Naive thymus-derived CD4-positive, alpha-beta T cell (primary cell): Measurements from ENCODE around the gene CCDC136. TPM values are rescaled to one million over a fixed set of nuclear protein-coding genes. Genes with fewer than 3 reads are reported as not detected.

ENCODE experiments used
- ATAC-seq: fragments of 150-1000 bp; cut with Tn5 transposase; 2 replicates; pipeline ENCODE4 v1.10.0; 2021; ENCODE audit warnings: mild to moderate bottlenecking, moderate library complexity
- CTCF ChIA-PET: fragments of 350-600 bp; sonication (Branson Sonifier 250); formaldehyde crosslinking; loops from one replicate; lab custom pipeline; 2021; ENCODE audit warnings: antibody characterized with exemption; lab: Charles Lee
- POLR2A ChIA-PET: fragments of 350-600 bp; sonication (Branson Sonifier 250); formaldehyde crosslinking; loops from one replicate; lab custom pipeline; 2021; ENCODE audit warnings: antibody characterized with exemption, inconsistent platforms; lab: Charles Lee
- DNase-seq, 9 donors: peaks; one replicate each; pipeline versions ENCODE4 v3.0.0 to v3.0.0-alpha.2; 2020 to 2022; ENCODE audit warnings: mixed read lengths in 1 of 9
- H3K27ac ChIP-seq: one replicate; pipeline ENCODE4 v1.7.0; 2013; ENCODE audit warnings: mild to moderate bottlenecking, low read depth, low read length, moderate library complexity
- H3K27me3 ChIP-seq, 2 donors: one replicate each; pipeline ENCODE4 v1.7.0; 2013; ENCODE audit warnings: low read length in 2 of 2, mild to moderate bottlenecking in 2 of 2, moderate library complexity in 2 of 2; ENCODE audit not compliant: control insufficient read depth in 2 of 2, insufficient read depth in 2 of 2
- H3K36me3 ChIP-seq, 3 experiments: 1 replicate in 2 of 3; 2 replicates in 1 of 3; pipeline ENCODE4 v1.7.0; 2013; ENCODE audit warnings: low read length in 3 of 3, mild to moderate bottlenecking in 3 of 3, moderate library complexity in 1 of 3; ENCODE audit not compliant: insufficient read depth in 3 of 3, control insufficient read depth in 2 of 3
- H3K4me1 ChIP-seq, 2 donors: one replicate each; pipeline ENCODE4 v1.7.0; 2013; ENCODE audit warnings: low read length in 2 of 2, mild to moderate bottlenecking in 2 of 2, moderate library complexity in 1 of 2; ENCODE audit not compliant: control insufficient read depth in 2 of 2, insufficient read depth in 2 of 2
- H3K4me3 ChIP-seq: 2 replicates; pipeline ENCODE4 v1.7.0; 2013; ENCODE audit warnings: mild to moderate bottlenecking, low read length
- H3K9me3 ChIP-seq, 3 experiments: 1 replicate in 2 of 3; 2 replicates in 1 of 3; pipeline ENCODE4 v1.7.0; 2013; ENCODE audit warnings: low read length in 3 of 3; ENCODE audit not compliant: control insufficient read depth in 2 of 3
- H3K27ac Mint-ChIP-seq, 9 donors: one replicate each; pipeline ENCODE4 v1.8.0; 2020 to 2022; ENCODE audit warnings: mixed read lengths in 9 of 9, mild to moderate bottlenecking in 8 of 9, moderate library complexity in 5 of 9, inconsistent platforms in 2 of 9
- H3K27me3 Mint-ChIP-seq, 5 donors: one replicate each; pipeline ENCODE4 v1.8.0; 2021 to 2022; ENCODE audit warnings: mixed read lengths in 5 of 5, mild to moderate bottlenecking in 1 of 5
- H3K36me3 Mint-ChIP-seq, 5 donors: one replicate each; pipeline ENCODE4 v1.8.0; 2020 to 2022; ENCODE audit warnings: mixed read lengths in 5 of 5, mild to moderate bottlenecking in 3 of 5, inconsistent platforms in 1 of 5
- H3K4me1 Mint-ChIP-seq, 7 donors: one replicate each; pipeline ENCODE4 v1.8.0; 2020 to 2022; ENCODE audit warnings: mixed read lengths in 7 of 7, mild to moderate bottlenecking in 3 of 7, inconsistent platforms in 1 of 7
- H3K4me3 Mint-ChIP-seq, 10 donors: one replicate each; pipeline ENCODE4 v1.8.0; 2020 to 2022; ENCODE audit warnings: mild to moderate bottlenecking in 10 of 10, mixed read lengths in 10 of 10, moderate library complexity in 6 of 10, inconsistent platforms in 2 of 10
- H3K9me3 Mint-ChIP-seq, 11 donors: one replicate each; pipeline ENCODE4 v1.8.0; 2020 to 2022; ENCODE audit warnings: mixed read lengths in 11 of 11, mild to moderate bottlenecking in 4 of 11, inconsistent platforms in 1 of 11, moderate library complexity in 1 of 11
- intact Hi-C, 2 donors: fragments of 100-400 bp; cut with micrococcal nuclease; formaldehyde crosslinking; loops; one replicate each; pipeline ENCODE4 v1.15.1; 2023
- polyA plus RNA-seq, 2 donors: library from polyadenylated mRNA; unstranded; fragments of 300-500 nt; fragmentation: Illumina TruSeq; gene quantifications; one replicate each; pipeline ENCODE4 v1.2.3, GENCODE V29; 2021
- total RNA-seq, 6 experiments: library from RNA in 5 of 6; stranded (reverse) in 5 of 6; gene quantifications; 1 replicate in 5 of 6; 2 replicates in 1 of 6; pipeline ENCODE4 v1.2.3 and lab custom pipeline; 2021 to 2026

CCDC136 gene
- total and polyA plus RNA-seq, 7 experiments from 2014 or later, result 0.70 to 14.0 (median 7.2) TPM

- Mint-ChIP-seq H3K4me1 (peaks cover 6 to 34% (median 29%) of the 10 kb centered on the region in 7 donors), H3K36me3 (peaks cover 0 to 29% (median 8%) of the 10 kb centered on the region in 5 donors), H3K9me3 (no peaks in the 10 kb centered on the region), H3K27ac (no peak overlapping the region), H3K4me3 (no peak overlapping the region), H3K27me3 (no peaks in the 10 kb centered on the region)
- Histone ChIP-seq H3K4me3 (no peak overlapping the region), H3K27me3 (no peaks in the 10 kb centered on the region), H3K4me1 (no peaks in the 10 kb centered on the region), H3K36me3 (peaks cover 0 to 26% (median 7%) of the 10 kb centered on the region in 3 experiments), H3K27ac (no peak overlapping the region), H3K9me3 (no peaks in the 10 kb centered on the region)
- no peak for ATAC-seq
- POLR2A ChIA-PET, result interaction anchor here (1.2 to 1.8 kb wide), 2 partner anchors 8 to 9 kb away, joined by 4 to 11 read pairs; partner anchors contain the start of gene CALU
- CTCF ChIA-PET, result no interaction called here
- intact Hi-C loops, result no loop called here
- DNase-seq, result no peak
Measured at GRCh38 chr7:128747327-128748079, 44.3 kb upstream of the CCDC136 start.

GRCh38 chr7:128752251-128752650 lies 39.5 kb upstream of the CCDC136 start:
- no peaks in the 10 kb centered on the region for H3K9me3 Mint-ChIP-seq
- POLR2A ChIA-PET, result no interaction called here
- no peak overlapping the region for H3K27ac Mint-ChIP-seq
- ATAC-seq (no peak), DNase-seq (no peak)
- CTCF ChIA-PET, result no interaction called here
- H3K27ac ChIP-seq, result no peak overlapping the region
- H3K27me3 Mint-ChIP-seq, result no peaks in the 10 kb centered on the region
- H3K4me3 ChIP-seq, result no peak overlapping the region
- no peaks in the 10 kb centered on the region for H3K9me3 ChIP-seq
- H3K27me3 ChIP-seq, result no peaks in the 10 kb centered on the region
- peaks cover 5 to 15% (median 12%) of the 10 kb centered on the region in 7 donors for H3K4me1 Mint-ChIP-seq
- H3K4me1 ChIP-seq, result no peaks in the 10 kb centered on the region
- H3K36me3 ChIP-seq, result peaks cover 0 to 42% (median 14%) of the 10 kb centered on the region in 3 experiments
- peaks cover 6 to 48% (median 18%) of the 10 kb centered on the region in 5 donors for H3K36me3 Mint-ChIP-seq
- no peak overlapping the region for H3K4me3 Mint-ChIP-seq
- intact Hi-C loops, result no loop called here

GRCh38 chr7:128755075-128755818 lies 36.5 kb upstream of the CCDC136 start:
- ChIA-PET POLR2A (no interaction called here), CTCF (no interaction called here)
- Mint-ChIP-seq H3K27me3 (no peaks in the 10 kb centered on the region), H3K4me1 (peaks cover 0 to 8% (median 5%) of the 10 kb centered on the region in 7 donors), H3K36me3 (peaks cover 6 to 35% (median 17%) of the 10 kb centered on the region in 5 donors), H3K4me3 (no peak overlapping the region), H3K9me3 (no peaks in the 10 kb centered on the region), H3K27ac (no peak overlapping the region)
- no peak overlapping the region for H3K4me3 ChIP-seq
- H3K4me1 ChIP-seq, result no peaks in the 10 kb centered on the region
- no peaks in the 10 kb centered on the region for H3K9me3 ChIP-seq
- no peaks in the 10 kb centered on the region for H3K27me3 ChIP-seq
- DNase-seq (no peak), ATAC-seq (no peak)
- H3K27ac ChIP-seq, result no peak overlapping the region
- intact Hi-C loops, result no loop called here
- peaks cover 0 to 48% (median 19%) of the 10 kb centered on the region in 3 experiments for H3K36me3 ChIP-seq

- peaks cover 0 to 8% (median 5%) of the 10 kb centered on the region in 7 donors for H3K4me1 Mint-ChIP-seq
- Histone ChIP-seq H3K4me1 (no peaks in the 10 kb centered on the region), H3K4me3 (no peak overlapping the region), H3K27ac (no peak overlapping the region), H3K36me3 (peaks cover 0 to 47% (median 19%) of the 10 kb centered on the region in 3 experiments), H3K27me3 (no peaks in the 10 kb centered on the region), H3K9me3 (no peaks in the 10 kb centered on the region)
- ChIA-PET POLR2A (interaction anchor here (0.8 to 1.4 kb wide), 2 partner anchors 7 to 79 kb away, joined by 3 to 4 read pairs; no protein-coding TSS in a partner anchor), CTCF (no interaction called here)
- peak overlapping the region in 1 of 9 donors; percentile 36 for H3K27ac Mint-ChIP-seq
- ATAC-seq (no peak), DNase-seq (no peak)
- H3K27me3 Mint-ChIP-seq, result no peaks in the 10 kb centered on the region
- H3K9me3 Mint-ChIP-seq, result no peaks in the 10 kb centered on the region
- H3K4me3 Mint-ChIP-seq, result no peak overlapping the region
- peaks cover 6 to 37% (median 17%) of the 10 kb centered on the region in 5 donors for H3K36me3 Mint-ChIP-seq
- intact Hi-C loops, result no loop called here
Measured at GRCh38 chr7:128755819-128756476, 35.8 kb upstream of the CCDC136 start.

- ChIA-PET CTCF (no interaction called here), POLR2A (interaction anchor here (0.6 to 1.4 kb wide), 2 partner anchors 11 to 18 kb away, joined by 3 to 4 read pairs; partner anchors contain the start of gene CALU)
- H3K9me3 ChIP-seq, result no peaks in the 10 kb centered on the region
- DNase-seq (no peak), ATAC-seq (no peak)
- Mint-ChIP-seq H3K4me3 (no peak overlapping the region), H3K9me3 (no peaks in the 10 kb centered on the region), H3K4me1 (peaks cover 0 to 8% (median 5%) of the 10 kb centered on the region in 7 donors), H3K27ac (no peak overlapping the region), H3K36me3 (peaks cover 6 to 48% (median 20%) of the 10 kb centered on the region in 5 donors), H3K27me3 (no peaks in the 10 kb centered on the region)
- H3K27ac ChIP-seq, result no peak overlapping the region
- intact Hi-C loops, result no loop called here
- no peak overlapping the region for H3K4me3 ChIP-seq
- no peaks in the 10 kb centered on the region for H3K4me1 ChIP-seq
- H3K36me3 ChIP-seq, result peaks cover 0 to 57% (median 22%) of the 10 kb centered on the region in 3 experiments
- H3K27me3 ChIP-seq, result no peaks in the 10 kb centered on the region
Measured at GRCh38 chr7:128757203-128757602, 34.6 kb upstream of the CCDC136 start.

- H3K27ac ChIP-seq, result no peak overlapping the region
- no peaks in the 10 kb centered on the region for H3K9me3 Mint-ChIP-seq
- H3K4me3 ChIP-seq, result no peak overlapping the region
- H3K27me3 Mint-ChIP-seq, result no peaks in the 10 kb centered on the region
- H3K4me3 Mint-ChIP-seq, result no peak overlapping the region
- peaks cover 0 to 5% (median 0%) of the 10 kb centered on the region in 7 donors for H3K4me1 Mint-ChIP-seq
- ChIA-PET POLR2A (no interaction called here), CTCF (no interaction called here)
- intact Hi-C loops, result no loop called here
- DNase-seq, result no peak
- H3K4me1 ChIP-seq, result no peaks in the 10 kb centered on the region
- H3K27me3 ChIP-seq, result no peaks in the 10 kb centered on the region
- no peak overlapping the region for H3K27ac Mint-ChIP-seq
- H3K9me3 ChIP-seq, result no peaks in the 10 kb centered on the region
- H3K36me3 ChIP-seq, result peaks cover 0 to 50% (median 22%) of the 10 kb centered on the region in 3 experiments
- H3K36me3 Mint-ChIP-seq, result peaks cover 6 to 48% (median 19%) of the 10 kb centered on the region in 5 donors
- ATAC-seq, result no peak
Measured at GRCh38 chr7:128758553-128758952, 33.2 kb upstream of the CCDC136 start.
